ENCODE measurements around the gene CBLN3.

Gene CBLN3

DNA sequence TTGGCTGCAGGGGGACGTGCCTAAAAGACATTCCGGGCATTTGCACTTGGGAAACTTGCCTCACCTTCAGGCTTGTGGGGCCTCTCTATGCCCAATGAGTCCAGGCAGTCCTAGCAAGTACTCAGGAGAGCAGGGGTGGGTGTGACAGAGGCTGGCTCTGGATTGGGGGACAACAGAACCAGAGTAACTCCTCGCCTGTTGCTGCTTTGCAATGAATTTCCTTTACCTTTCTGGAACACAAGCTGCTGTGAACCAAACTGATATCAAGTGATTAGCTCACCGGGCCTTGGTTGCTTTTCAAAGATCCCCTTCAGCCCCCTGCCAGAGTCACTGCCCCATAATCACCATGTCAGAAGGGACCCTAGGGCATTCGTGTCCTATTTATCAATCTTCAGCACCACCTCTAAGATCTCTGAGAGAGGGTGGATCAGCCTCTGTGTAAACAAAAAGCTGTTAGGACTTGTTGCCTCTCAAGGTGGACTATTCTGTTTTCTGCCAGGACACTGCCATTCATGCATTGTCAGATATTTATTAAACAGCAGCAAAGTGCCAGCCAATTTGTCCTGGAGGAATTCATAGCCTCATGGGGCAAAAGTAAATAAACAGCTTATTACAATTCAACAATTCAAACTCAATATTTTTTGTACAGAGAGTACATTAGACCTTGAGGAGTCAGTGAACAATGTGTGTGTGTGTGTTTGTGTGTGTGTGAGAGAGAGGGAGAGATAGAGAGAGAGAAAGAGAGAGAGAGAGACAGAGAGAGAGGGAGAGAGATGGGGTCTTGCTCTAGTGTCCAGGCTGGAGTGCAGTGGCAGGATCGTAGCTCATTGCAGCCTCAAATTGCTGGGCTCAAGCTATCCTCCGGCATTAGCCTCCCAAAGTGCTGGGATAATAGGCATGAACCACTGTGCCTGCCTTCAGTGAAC, 50.2 kb downstream of the CBLN3 start:
- DNase-seq, result no peak

DNA sequence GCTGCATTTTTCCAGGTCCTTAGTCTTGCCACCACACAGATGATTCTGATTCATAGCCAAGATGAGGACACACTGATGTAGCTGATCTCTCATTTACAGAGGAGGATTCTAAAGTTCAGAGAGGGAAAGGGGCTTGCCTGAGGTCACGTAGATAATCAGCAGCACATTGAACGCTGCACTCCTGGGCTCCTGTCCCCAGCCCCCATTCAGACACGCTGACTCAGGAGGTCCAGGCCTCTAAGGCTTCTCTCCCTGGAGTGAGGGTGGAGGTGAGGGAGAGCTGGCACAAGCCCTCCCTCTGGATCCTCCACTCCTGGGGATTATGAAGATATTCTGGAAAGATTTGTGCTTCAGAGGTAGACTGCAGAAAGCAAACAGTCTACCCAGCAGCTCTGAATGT, 51.1 kb downstream of the CBLN3 start:
- no peak for DNase-seq

DNA sequence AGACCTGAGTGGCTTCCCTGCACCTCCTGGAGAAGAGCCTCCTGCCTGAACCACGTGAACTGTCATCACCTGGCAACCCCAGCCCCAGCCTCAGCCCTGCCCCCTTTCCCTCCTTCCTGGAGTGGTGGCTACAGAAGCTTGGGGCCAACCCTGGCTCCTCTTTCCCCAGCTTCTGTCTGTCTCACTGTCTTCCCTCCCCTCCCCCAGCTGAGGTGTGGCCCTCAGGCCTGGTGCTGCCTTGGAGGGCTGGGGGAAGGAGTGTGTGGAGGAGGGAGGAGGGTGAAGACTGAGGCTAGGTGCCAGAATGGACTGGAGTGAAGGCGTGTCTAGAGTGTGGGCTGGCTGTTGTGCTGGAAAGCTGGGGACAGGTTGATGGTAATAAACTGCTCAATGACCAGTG, 51.8 kb downstream of the CBLN3 start:
- DNase-seq, result no peak

DNA sequence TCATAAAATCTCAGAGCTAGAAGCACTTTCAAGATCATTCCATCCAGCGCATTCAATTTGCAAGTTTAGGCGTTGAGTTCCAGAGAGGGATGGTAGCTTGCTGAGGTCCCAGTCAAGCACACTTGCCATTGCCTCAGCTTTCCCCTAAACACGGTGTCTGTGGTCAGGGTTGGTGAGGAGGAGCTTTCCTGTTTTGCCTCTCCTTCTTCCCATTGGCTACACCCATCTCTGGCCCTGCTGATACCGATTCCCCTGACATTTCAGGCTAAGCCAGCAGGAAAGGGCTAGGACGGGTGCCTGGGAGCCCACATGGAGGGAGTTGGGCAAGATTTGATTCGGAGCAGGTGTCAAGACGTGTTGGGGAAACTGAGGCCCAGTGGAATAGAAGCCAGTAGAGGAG, 52.3 kb downstream of the CBLN3 start:
- no peak for DNase-seq

All from NCI-H526 (cell line).